ENCODE data around the gene PKIB. TPM values are rescaled to one million over a fixed set of nuclear protein-coding genes. Genes with fewer than 3 reads are reported as not detected.

The PKIB gene
- total and polyA plus RNA-seq, 10 of the 15 experiments (the other 5 are each of a cell fraction or from before 2014, with no cell fraction given) = 0.20 to 1.8 (median 0.87) TPM

DNA sequence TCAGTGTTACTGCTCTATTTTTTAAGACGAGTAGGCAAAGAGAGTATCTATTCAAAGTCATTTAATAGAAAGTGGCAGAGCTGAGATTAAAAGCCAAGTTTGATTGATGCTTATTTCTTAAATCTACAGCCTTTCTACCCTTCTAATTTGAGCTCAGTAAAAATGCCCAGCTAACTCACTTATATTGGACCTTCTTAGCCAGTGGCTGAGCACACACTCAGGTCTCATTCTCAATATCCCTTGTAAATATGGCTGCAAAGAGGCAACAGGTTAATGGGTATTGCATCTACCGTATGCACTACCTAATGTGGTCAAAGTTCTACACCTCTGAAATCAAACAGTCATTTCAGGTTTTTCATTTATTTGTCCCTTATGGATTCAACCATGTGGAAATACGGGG, 6.7 kb downstream of the PKIB start (continued):
- TF ChIP-seq ZNF207 (IDR thresholded peaks at IDR 0.05; ENCODE audit: borderline replicate concordance) = no peak

DNA sequence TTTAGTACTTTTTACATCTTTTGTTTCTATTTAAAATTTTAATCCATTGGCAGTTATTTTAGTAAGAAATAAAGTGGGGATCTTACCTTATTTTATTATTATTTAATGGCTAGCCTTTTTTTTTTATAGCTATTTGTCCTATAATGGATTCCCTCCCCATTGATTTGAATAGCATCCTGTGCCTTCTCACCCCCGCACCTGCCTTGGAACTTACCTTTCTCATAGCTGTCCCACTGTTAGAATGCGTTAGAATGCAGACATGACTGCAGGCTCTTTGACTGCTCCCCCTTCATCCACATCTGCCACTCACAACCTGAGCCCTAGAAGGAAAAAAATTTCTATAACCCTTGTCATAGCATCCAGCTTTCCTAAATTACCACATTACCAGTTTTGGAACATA, 9.1 kb downstream of the PKIB start:
- BruUV-seq (replicated peaks) = no TSS peak
- RAD21 ChIA-PET (ENCODE audit: unreplicated experiment) = interaction anchor here (1.2 to 2.5 kb wide), 3 partner anchors 8 to 22 kb away, joined by 5 to 7 read pairs (median 5); partner anchors contain the start of gene PKIB
- Histone ChIP-seq H3K27me3 (replicated peaks in 1 of 2; ENCODE audit: control insufficient read depth in 2 of 2, insufficient read depth in 2 of 2, low read length in 1 of 2) (no peaks in the 10 kb centered on the region), H3K9me3 (replicated peaks; ENCODE audit: control insufficient read depth, insufficient read depth, low read length) (no peaks in the 10 kb centered on the region), H3K79me2 (ENCODE audit: control insufficient read depth, insufficient read depth, low read length) (no peaks in the 10 kb centered on the region), H2AFZ (ENCODE audit: control insufficient read depth, low read depth, low read length) (no peak overlapping the region), H3K4me1 (ENCODE audit: control insufficient read depth, insufficient read depth, low read length) (no peaks in the 10 kb centered on the region), H3K4me2 (ENCODE audit: control insufficient read depth, insufficient read depth) (no peak overlapping the region), H3K27ac (ENCODE audit: control insufficient read depth, insufficient read depth) (no peak overlapping the region), H3K36me3 (ENCODE audit: control insufficient read depth in 2 of 2, insufficient read depth in 2 of 2, low read length in 1 of 2) (no peaks in the 10 kb centered on the region), H4K20me1 (ENCODE audit: control insufficient read depth, insufficient read depth) (no peaks in the 10 kb centered on the region; the same call in 1 of the 2 replicates), H3K4me3 (no peak overlapping the region), H3K9ac (ENCODE audit: control insufficient read depth, insufficient read depth, low read length) (no peak overlapping the region)
- in situ Hi-C loops (cut with MboI) = no loop called here
- WGBS (ENCODE audit: insufficient coverage, insufficient replicate concordance, low lambda C conversion rate, missing lambda C conversion rate) = 23% methylated on average over 2 of the region's 2 CpGs
- POLR2A ChIA-PET = no interaction called here
- intact Hi-C loops (cut with micrococcal nuclease; ENCODE audit: unreplicated experiment) = no loop called here
- FAIRE-seq (no peak), ATAC-seq (no peak), DNase-seq (ENCODE audit: low read depth, low spot score) (no peak)
- CTCF ChIA-PET = interaction anchor here (1.0 to 2.7 kb wide), 4 partner anchors 9 to 108 kb away, joined by 4 to 15 read pairs (median 6); partner anchors contain the start of gene PKIB
- SMC1A ChIA-PET (ENCODE audit: uncharacterized antibody, unreplicated experiment) = interaction anchor here (0.9 to 3.1 kb wide), 7 partner anchors 10 to 109 kb away, joined by 3 to 17 read pairs (median 5); partner anchors contain the start of gene PKIB
- no peak for TF ChIP-seq ZNF622 (IDR thresholded peaks at IDR 0.05)
- no peak for TF ChIP-seq MXI1 (IDR thresholded peaks at IDR 0.05; ENCODE audit: low read depth, low read length)
- TF ChIP-seq BCL11A (IDR thresholded peaks at IDR 0.05; ENCODE audit: low read depth, low read length) = no peak
- TF ChIP-seq, protein P1, sequence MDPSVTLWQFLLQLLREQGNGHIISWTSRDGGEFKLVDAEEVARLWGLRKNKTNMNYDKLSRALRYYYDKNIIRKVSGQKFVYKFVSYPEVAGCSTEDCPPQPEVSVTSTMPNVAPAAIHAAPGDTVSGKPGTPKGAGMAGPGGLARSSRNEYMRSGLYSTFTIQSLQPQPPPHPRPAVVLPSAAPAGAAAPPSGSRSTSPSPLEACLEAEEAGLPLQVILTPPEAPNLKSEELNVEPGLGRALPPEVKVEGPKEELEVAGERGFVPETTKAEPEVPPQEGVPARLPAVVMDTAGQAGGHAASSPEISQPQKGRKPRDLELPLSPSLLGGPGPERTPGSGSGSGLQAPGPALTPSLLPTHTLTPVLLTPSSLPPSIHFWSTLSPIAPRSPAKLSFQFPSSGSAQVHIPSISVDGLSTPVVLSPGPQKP (IDR thresholded peaks at IDR 0.05; ENCODE audit: low read depth, low read length) = no peak
- TF ChIP-seq, protein P2, sequence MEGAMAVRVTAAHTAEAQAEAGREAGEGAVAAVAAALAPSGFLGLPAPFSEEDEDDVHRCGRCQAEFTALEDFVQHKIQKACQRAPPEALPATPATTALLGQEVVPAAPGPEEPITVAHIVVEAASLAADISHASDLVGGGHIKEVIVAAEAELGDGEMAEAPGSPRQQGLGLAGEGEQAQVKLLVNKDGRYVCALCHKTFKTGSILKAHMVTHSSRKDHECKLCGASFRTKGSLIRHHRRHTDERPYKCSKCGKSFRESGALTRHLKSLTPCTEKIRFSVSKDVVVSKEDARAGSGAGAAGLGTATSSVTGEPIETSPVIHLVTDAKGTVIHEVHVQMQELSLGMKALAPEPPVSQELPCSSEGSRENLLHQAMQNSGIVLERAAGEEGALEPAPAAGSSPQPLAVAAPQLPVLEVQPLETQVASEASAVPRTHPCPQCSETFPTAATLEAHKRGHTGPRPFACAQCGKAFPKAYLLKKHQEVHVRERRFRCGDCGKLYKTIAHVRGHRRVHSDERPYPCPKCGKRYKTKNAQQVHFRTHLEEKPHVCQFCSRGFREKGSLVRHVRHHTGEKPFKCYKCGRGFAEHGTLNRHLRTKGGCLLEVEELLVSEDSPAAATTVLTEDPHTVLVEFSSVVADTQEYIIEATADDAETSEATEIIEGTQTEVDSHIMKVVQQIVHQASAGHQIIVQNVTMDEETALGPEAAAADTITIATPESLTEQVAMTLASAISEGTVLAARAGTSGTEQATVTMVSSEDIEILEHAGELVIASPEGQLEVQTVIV (IDR thresholded peaks at IDR 0.05; ENCODE audit: borderline replicate concordance, partially characterized antibody) = no peak
- no peak for TF ChIP-seq MTA2 (IDR thresholded peaks at IDR 0.05; ENCODE audit: low read depth)
- no peak for TF ChIP-seq ESRRA (IDR thresholded peaks at IDR 0.05; ENCODE audit: low read length)
- no peak for TF ChIP-seq YBX1 (IDR thresholded peaks at IDR 0.05)
- no peak for TF ChIP-seq HCFC1 (IDR thresholded peaks at IDR 0.05; ENCODE audit: low read length)
- TF ChIP-seq NFYB (IDR thresholded peaks at IDR 0.05; ENCODE audit: insufficient read depth, low read depth, low read length) = no peak
- TF ChIP-seq TCF12 (IDR thresholded peaks at IDR 0.05; ENCODE audit: low read depth, low read length) = no peak
- no peak for TF ChIP-seq CREM (IDR thresholded peaks at IDR 0.05; ENCODE audit: low read depth)

Data from GM12878 (cell line).